Measurements from ENCODE around the gene CLIP2. TPM values are rescaled to one million over a fixed set of nuclear protein-coding genes. Genes with fewer than 3 reads are reported as not detected.

CLIP2 gene
- total RNA-seq, 1 experiment from 2014 or later = 21.6 TPM

DNA sequence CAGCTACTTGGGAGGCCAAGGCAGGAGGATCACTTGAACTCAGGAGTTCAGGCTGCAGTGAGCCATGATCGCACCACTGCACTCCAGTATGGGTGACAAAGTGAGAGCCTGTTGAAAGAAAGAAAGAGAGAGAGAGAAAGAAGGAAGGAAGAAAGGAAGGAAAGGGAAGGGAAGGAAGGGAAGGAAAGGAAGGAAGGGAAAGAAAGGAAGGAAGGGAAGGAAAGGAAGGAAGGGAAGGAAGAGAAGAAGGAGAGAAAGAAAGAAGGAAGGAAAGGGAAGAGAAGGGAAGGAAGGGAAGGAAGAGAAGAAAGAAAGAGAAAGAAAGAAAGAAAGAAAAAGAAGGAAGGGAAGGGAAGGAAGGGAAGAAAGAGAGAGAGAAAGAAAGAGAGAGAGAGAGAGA lies 61.5 kb downstream of the CLIP2 start:
- Histone ChIP-seq H4K91ac (ENCODE audit: insufficient read length, low read depth, low read length) (no peak overlapping the region), H4K20me1 (ENCODE audit: control insufficient read depth, insufficient read depth, insufficient read length) (no peaks in the 10 kb centered on the region), H4K8ac (replicated peaks; ENCODE audit: insufficient read length, low read depth, low read length) (no peak overlapping the region), H2BK15ac (ENCODE audit: low read depth, low read length) (no peak overlapping the region), H4K5ac (ENCODE audit: insufficient read length, low read depth, low read length) (no peak overlapping the region), H3K27ac (ENCODE audit: insufficient read length, low read depth, low read length) (no peak overlapping the region), H2AK5ac (ENCODE audit: insufficient read length, low read length) (no peak overlapping the region), H3K79me2 (ENCODE audit: insufficient read depth, low read length) (no peaks in the 10 kb centered on the region), H2AFZ (ENCODE audit: low read length) (no peak overlapping the region), H2BK12ac (ENCODE audit: insufficient read length, low read depth, low read length) (no peak overlapping the region), H3K4me2 (ENCODE audit: insufficient read depth, insufficient read length, low read length) (no peak overlapping the region), H3K9me3 (ENCODE audit: control insufficient read depth, low read depth, low read length) (no peaks in the 10 kb centered on the region), H3K79me1 (ENCODE audit: insufficient read depth, low read depth, low read length, poor library complexity, severe bottlenecking) (no peaks in the 10 kb centered on the region), H3K56ac (ENCODE audit: insufficient read length, low read depth, low read length) (no peak overlapping the region), H3K4ac (ENCODE audit: low read depth, low read length) (no peak overlapping the region), H3K27me3 (ENCODE audit: insufficient read depth, low read length) (no peaks in the 10 kb centered on the region), H3K14ac (ENCODE audit: insufficient read depth, low read length) (no peak overlapping the region), H2BK5ac (ENCODE audit: insufficient read length, low read length) (no peak overlapping the region), H2BK120ac (ENCODE audit: low read depth, low read length, poor library complexity, severe bottlenecking) (no peak overlapping the region), H3K9ac (ENCODE audit: extremely low read depth, insufficient read length, low read length) (no peak overlapping the region), H3K18ac (ENCODE audit: insufficient read length, low read depth, low read length) (no peak overlapping the region), H3T11ph (ENCODE audit: low read length) (no peak overlapping the region), H2BK20ac (ENCODE audit: low read depth, low read length, poor library complexity, severe bottlenecking) (no peak overlapping the region), H3K23me2 (ENCODE audit: insufficient read length, low read depth, low read length, poor library complexity, severe bottlenecking) (no peaks in the 10 kb centered on the region), H3K4me1 (ENCODE audit: insufficient read depth, low read length) (no peaks in the 10 kb centered on the region), H3K23ac (ENCODE audit: insufficient read length, low read depth, low read length) (no peak overlapping the region)
- Mint-ChIP-seq H3K4me1 (0 out of 4 replicates have a peak, but pooled peaks cover 0 to 2% of the 10 kb centered on the region in 2 experiments), H3K4me3 (no peak overlapping the region), H3K27me3 (ENCODE audit: low read depth) (no peaks in the 10 kb centered on the region), H3K27ac (peak overlapping the region in 2 of 3 experiments; percentile 7 to 28; a peak in 3 of 7 replicates), H3K9me3 (no peaks in the 10 kb centered on the region), H3K36me3 (ENCODE audit: insufficient read depth in 1 of 3, low read depth in 3 of 3) (peaks cover 10 to 23% (median 18%) of the 10 kb centered on the region in 3 experiments)
- WGBS (ENCODE audit: extremely low coverage, insufficient read length, low lambda C conversion rate) = no CpG with 5 or more reads among the region's 1 CpG
- no peak for TF ChIP-seq CTCF (conservative IDR thresholded peaks at IDR 0.05)
- no peak for DNase-seq

Data from H9 (cell line).